ENCODE data around the gene SURF4. TPM values are rescaled to one million over a fixed set of nuclear protein-coding genes. Genes with fewer than 3 reads are reported as not detected.

Gene SURF4
- total RNA-seq, 2 donors from 2014 or later, result 255 to 272 TPM

GRCh38 chr9:133368249-133368881 lies 7.5 kb downstream of the SURF4 start:
- ATAC-seq, result no peak
- no peak for DNase-seq (ENCODE audit: low spot score in 2 of 2)
- no peaks in the 10 kb centered on the region for H3K9me3 Mint-ChIP-seq
- peaks cover 56 to 60% of the 10 kb centered on the region in 2 donors for H3K36me3 Mint-ChIP-seq
- peak overlapping the region; percentile 94 to 98 for H3K27ac Mint-ChIP-seq

DNA sequence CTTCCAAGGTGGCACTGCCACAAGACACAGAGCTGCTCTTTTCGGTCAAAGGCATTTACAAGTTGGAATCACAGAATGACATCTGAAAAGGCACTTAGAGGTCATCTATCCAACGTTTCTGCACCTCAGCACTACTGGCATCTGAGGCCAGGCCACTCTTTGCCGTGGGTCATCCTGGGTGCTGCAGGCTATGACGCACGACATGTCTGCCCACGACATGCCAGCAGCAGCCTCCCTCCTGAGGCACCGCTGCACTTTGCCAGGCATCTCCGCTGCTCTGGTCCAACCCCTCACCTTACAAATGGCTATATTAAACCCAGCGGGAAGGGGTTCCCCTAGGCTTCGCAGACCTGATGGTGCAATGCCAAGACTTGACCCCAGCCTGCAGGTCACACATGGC lies 8.1 kb downstream of the SURF4 start:
- no peak for ATAC-seq
- no peak for DNase-seq (ENCODE audit: low spot score in 2 of 2)
- Mint-ChIP-seq H3K9me3 (no peaks in the 10 kb centered on the region), H3K36me3 (peaks cover 56 to 58% of the 10 kb centered on the region in 2 donors), H3K27ac (no peak overlapping the region)

DNA sequence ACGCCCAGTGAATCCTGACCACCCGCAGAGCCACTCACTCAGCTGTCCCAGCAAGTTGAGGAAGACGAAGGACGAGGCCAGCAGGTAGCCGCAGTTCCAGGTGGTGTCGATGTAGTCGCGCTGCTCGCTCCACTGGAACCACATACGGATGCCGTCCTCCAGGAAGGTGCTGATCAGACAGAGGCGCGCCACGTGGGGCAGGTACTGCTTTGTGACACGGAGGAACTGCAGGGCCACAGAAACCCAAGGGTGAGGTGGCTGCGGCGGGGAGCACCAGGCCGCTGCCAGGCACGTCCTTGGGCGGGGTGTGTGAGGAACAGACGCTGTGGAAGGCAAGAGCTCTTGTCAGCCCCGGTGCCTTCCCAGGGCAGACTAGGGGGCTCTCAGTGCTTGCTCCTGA lies 8.6 kb downstream of the SURF4 start:
- Mint-ChIP-seq H3K27ac (no peak overlapping the region), H3K36me3 (peaks cover 51 to 52% of the 10 kb centered on the region in 2 donors), H3K9me3 (no peaks in the 10 kb centered on the region)
- DNase-seq (ENCODE audit: low spot score in 2 of 2) (no peak), ATAC-seq (no peak)

- DNase-seq (ENCODE audit: low spot score in 2 of 2) (no peak), ATAC-seq (no peak)
- no peaks in the 10 kb centered on the region for H3K9me3 Mint-ChIP-seq
- peaks cover 48 to 55% of the 10 kb centered on the region in 2 donors for H3K36me3 Mint-ChIP-seq
- H3K27ac Mint-ChIP-seq, result peak overlapping the region in 1 of 2 donors; percentile 36
Measured at GRCh38 chr9:133366435-133366834, 9.4 kb downstream of the SURF4 start.

DNA sequence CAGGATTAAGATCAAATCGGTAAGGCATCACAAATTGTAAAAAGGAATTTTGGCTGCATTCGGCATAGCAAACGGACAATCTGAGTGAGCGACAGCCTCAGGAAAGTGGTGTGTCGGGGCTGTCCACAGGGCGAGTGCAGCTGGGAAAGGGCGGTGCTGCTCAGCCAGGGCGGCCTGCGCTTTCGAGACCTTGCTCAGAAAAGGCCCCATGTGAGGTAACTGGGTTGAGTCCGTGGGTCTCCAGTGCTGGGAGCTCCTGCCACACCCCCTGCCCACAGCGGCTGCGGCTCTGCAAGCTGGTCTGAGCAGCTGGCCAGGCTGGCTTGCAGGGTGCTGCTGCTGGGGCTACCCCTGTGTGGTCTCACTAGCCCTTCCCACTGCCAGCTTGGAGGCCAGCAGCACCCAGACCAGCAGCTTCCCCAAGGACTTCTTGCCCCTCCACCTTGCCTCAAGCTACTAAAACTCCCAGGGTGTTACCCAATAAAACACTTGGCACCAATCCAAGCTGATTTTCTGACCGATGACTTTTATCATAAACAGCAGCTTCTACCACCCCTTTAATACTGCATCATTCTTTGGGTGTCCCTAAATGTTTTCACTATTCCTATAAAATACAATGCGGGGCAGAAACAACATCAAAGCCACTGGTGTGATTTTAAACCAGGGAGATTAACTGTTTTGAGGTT lies 13.4 kb downstream of the SURF4 start:
- DNase-seq (ENCODE audit: low spot score in 2 of 2), result no peak
- Mint-ChIP-seq H3K36me3 (peaks cover 20 to 27% of the 10 kb centered on the region in 2 donors), H3K9me3 (no peaks in the 10 kb centered on the region), H3K27ac (peak overlapping the region; percentile 73 to 79)
- ATAC-seq, result no peak

GRCh38 chr9:133361507-133362092 lies 14.3 kb downstream of the SURF4 start:
- peaks cover 20 to 27% of the 10 kb centered on the region in 2 donors for H3K36me3 Mint-ChIP-seq
- H3K27ac Mint-ChIP-seq, result peak overlapping the region; percentile 73 to 90

GRCh38 chr9:133360400-133361393 lies 15.2 kb downstream of the SURF4 start:
- peaks cover 20 to 21% of the 10 kb centered on the region in 2 donors for H3K36me3 Mint-ChIP-seq
- no peak for DNase-seq (ENCODE audit: low spot score in 2 of 2)

More at GRCh38 chr9:133361507-133362092, 14.3 kb downstream of the SURF4 start:
- ATAC-seq, result no peak
- no peak for DNase-seq (ENCODE audit: low spot score in 2 of 2)
- no peaks in the 10 kb centered on the region for H3K9me3 Mint-ChIP-seq

DNA sequence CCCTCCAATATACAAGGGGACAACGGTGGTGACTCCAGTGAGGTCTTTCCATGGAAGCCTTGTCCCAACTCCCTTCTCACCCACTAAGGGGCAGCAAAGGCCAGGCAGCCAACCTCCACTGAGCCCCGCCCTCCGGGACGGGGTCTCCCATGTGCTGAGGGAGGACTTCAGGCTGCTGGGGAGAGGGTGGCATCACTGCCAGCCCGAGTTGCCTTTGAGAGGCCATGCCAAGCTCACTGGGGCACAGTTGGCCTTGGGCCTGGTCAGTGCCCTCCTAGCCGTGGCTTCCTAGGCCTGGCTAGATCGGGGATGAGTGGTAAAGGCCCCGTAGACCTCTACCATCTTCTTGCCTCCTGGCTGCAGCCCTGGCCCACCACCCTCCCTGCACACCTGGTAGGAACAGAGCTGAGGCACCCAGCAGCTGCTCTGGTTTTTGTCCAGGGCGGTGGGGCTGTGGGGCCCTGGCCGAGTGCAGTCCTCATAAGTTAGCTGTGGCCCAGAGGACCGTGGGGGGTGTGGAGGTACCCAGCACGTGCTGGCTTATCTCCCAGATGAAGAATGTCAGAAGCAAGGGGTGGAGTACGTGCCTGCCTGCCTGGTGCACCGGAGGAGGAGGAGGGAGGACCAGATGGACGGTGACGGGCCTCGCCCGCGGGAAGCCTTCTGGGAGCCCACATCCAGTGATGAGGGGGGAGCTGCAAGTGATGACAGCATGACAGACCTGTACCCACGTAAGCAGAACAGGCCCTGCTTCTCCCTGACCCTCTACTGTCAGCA lies 16.3 kb downstream of the SURF4 start:
- ATAC-seq (no peak), DNase-seq (ENCODE audit: low spot score in 2 of 2) (no peak)
- peaks cover 16 to 21% of the 10 kb centered on the region in 2 donors for H3K36me3 Mint-ChIP-seq
- peak overlapping the region; percentile 58 to 73 for H3K27ac Mint-ChIP-seq
- no peaks in the 10 kb centered on the region for H3K9me3 Mint-ChIP-seq

More at GRCh38 chr9:133360400-133361393, 15.2 kb downstream of the SURF4 start:
- peak overlapping the region; percentile 73 to 90 for H3K27ac Mint-ChIP-seq
- no peaks in the 10 kb centered on the region for H3K9me3 Mint-ChIP-seq
- no peak for ATAC-seq

DNA sequence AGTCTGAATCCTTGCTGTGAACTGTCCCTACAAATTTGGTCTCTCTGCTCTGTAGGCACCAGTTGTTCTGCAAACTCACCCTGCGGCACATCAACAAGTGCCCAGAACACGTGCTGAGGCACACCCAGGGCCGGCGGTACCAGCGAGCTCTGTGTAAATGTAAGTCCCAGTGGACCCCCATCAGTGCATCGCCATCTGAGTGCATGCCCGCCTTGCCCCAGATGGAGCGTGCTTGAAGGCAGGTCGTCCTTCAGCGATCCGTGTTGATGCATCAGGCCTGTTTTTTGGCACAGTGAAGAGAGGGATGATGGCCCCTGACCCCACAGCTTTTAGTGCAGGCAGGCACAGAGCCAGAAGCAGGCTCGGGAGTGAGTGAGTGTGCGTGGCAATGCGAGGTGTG lies 18.2 kb downstream of the SURF4 start:
- Mint-ChIP-seq H3K27ac (peak overlapping the region; percentile 73 to 82), H3K9me3 (no peaks in the 10 kb centered on the region), H3K36me3 (peaks cover 0 to 10% of the 10 kb centered on the region in 2 donors)
- no peak for ATAC-seq
- DNase-seq (ENCODE audit: low spot score in 2 of 2), result no peak

DNA sequence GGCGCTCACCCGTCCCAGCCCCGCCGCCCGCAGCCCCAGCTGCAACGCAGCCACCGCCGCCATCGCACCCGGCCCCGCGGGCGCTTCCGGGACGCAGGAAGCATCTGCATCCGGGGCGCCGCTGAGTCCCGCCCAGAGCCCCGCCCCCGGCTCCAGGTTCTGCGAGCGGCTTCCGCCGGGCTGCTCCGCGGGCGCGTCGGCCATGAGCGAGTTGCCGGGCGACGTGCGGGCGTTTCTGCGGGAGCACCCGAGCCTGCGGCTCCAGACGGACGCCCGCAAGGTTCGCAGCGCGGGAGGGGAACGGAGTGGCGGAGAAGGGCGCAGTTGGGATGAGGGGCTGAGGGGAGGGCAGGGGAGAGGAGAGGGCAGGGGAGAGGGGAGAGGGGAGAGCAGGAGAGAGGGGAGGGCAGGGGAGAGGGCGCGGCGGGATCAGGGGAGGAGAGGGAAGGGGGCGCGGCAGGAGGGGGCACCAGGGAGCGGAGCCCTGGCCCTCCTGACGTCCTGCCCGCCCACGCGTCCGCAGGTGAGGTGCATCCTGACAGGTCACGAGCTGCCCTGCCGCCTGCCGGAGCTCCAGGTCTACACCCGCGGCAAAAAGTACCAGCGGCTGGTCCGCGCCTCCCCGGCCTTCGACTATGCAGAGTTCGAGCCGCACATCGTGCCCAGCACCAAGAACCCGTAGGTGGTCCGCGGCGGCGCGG lies 19.3 kb downstream of the SURF4 start, which contains the start of the genes SURF1 and SURF2:
Gene SURF1 (minus strand): TSS at position 97 of the 701 bp plus-strand sequence. CDS start 34 bp downstream, at position 63.
Gene SURF2 (plus strand): TSS at position 160 of the 701 bp plus-strand sequence. CDS start 43 bp downstream, at position 203.
- Mint-ChIP-seq H3K36me3 (peaks cover 0 to 3% of the 10 kb centered on the region in 2 donors), H3K27ac (peak within 1 kb of the TSS; percentile 73 to 95), H3K9me3 (no peaks in the 10 kb centered on the region)
- peak; percentile 89 to 93 for DNase-seq (ENCODE audit: low spot score in 2 of 2)
- ATAC-seq, result peak; percentile 77 to 86

GRCh38 chr9:133355881-133356357 lies 19.9 kb downstream of the SURF4 start:
- DNase-seq (ENCODE audit: low spot score in 2 of 2), result no peak

GRCh38 chr9:133354766-133355165 lies 21.1 kb downstream of the SURF4 start:
- H3K9me3 Mint-ChIP-seq, result no peaks in the 10 kb centered on the region
- ATAC-seq (no peak), DNase-seq (ENCODE audit: low spot score in 2 of 2) (no peak)
- H3K36me3 Mint-ChIP-seq, result peaks cover 6 to 12% of the 10 kb centered on the region in 2 donors
- peak overlapping the region; percentile 73 to 95 for H3K27ac Mint-ChIP-seq

More at GRCh38 chr9:133355881-133356357, 19.9 kb downstream of the SURF4 start:
- Mint-ChIP-seq H3K9me3 (no peaks in the 10 kb centered on the region), H3K36me3 (peaks cover 0 to under 1% of the 10 kb centered on the region in 2 donors), H3K27ac (peak overlapping the region; percentile 73 to 95)
- ATAC-seq, result peak; percentile 20 to 43

GRCh38 chr9:133353548-133353947 lies 22.3 kb downstream of the SURF4 start:
- H3K36me3 Mint-ChIP-seq, result peaks cover 18 to 24% of the 10 kb centered on the region in 2 donors
- peak overlapping the region in 1 of 2 donors; percentile 60 for H3K27ac Mint-ChIP-seq
- no peak for ATAC-seq

DNA sequence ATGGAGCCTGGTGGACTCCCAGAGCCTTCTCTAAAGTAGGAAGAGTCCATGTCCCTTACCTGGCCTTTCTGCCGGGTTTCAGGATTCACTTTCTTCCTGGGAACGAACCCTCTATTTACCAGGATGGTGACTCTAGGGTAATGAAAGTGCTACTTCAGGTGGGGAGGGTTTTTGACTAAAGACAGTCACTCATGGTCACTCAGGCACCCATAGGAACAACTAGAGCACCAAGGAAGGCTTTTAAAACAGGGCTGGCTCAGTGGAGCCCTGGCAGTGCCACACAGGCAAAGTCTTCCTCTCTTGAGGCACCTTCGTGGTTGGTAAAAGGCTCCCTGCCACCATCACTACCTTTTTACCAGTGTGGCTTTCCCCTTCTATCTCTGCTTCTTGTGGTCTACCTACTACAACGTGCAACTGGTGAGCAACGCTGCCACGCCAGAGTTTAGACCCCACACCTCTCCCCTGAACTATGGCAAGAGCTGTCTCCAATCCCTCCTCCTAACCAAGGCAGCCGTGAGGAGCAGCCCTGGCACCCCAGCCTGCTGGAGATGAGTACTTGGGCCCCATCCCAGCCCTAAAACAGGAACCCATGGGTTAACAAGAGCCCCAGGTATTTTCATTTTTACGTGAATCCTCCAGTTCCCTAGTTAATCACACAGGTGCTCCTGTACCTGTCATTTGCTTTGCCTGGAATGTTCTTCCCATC lies 23.1 kb downstream of the SURF4 start:
- Mint-ChIP-seq H3K9me3 (no peaks in the 10 kb centered on the region), H3K27ac (peak overlapping the region; percentile 60 to 91), H3K36me3 (peaks cover 26 to 32% of the 10 kb centered on the region in 2 donors)
- DNase-seq (ENCODE audit: low spot score in 2 of 2), result no peak
- no peak for ATAC-seq

More at GRCh38 chr9:133353548-133353947, 22.3 kb downstream of the SURF4 start:
- DNase-seq (ENCODE audit: low spot score in 2 of 2), result no peak
- no peaks in the 10 kb centered on the region for H3K9me3 Mint-ChIP-seq
